HEK293T (cell line): ENCODE measurements around the gene GLB1L3.

ENCODE experiments used
- BHLHE40 ChIP-seq: fragments of 450-650 bp; IDR thresholded peaks from 2 replicates; pipeline ENCODE4 v1.6.1; 2016; ENCODE audit warnings: mild to moderate bottlenecking, moderate library complexity, borderline replicate concordance
- FOXM1 ChIP-seq: fragments of 450-650 bp; IDR thresholded peaks from 2 replicates; pipeline ENCODE4 v1.6.1; 2017; ENCODE audit warnings: mild to moderate bottlenecking, borderline replicate concordance
- SUZ12 ChIP-seq: fragments of 450-650 bp; IDR thresholded peaks from 2 replicates; pipeline ENCODE4 v1.6.1; 2016; ENCODE audit warnings: mild to moderate bottlenecking

GRCh38 chr11:134277183-134278001, 1.2 kb downstream of the GLB1L3 start:
- no peak for TF ChIP-seq FOXM1
- TF ChIP-seq BHLHE40 = no peak
- TF ChIP-seq SUZ12 = no peak
